Fibroblast of the aortic adventitia (primary cell): ENCODE measurements around the gene ST13. TPM values are rescaled to one million over a fixed set of nuclear protein-coding genes. Genes with fewer than 3 reads are reported as not detected.
A peak's percentile ranks its signal among the peaks of the same experiment; 100 is the strongest.
"Not testable (repeated sequence)": the region's sequence is repeated elsewhere in the genome, so short reads cannot be mapped to it uniquely, and the experiment has no call there.

ENCODE experiments used
- DNase-seq: peaks from one replicate; pipeline ENCODE4 v3.0.0-alpha.2; 2010; ENCODE audit warnings: low read depth
- H3K4me3 ChIP-seq: 2 replicates; pipeline ENCODE4 v1.5.1; 2011; ENCODE audit warnings: low read depth, mild to moderate bottlenecking, control low read depth, low read length, moderate library complexity
- CTCF ChIP-seq: IDR thresholded peaks from 2 replicates; pipeline ENCODE4 v1.5.1; 2011; ENCODE audit warnings: mild to moderate bottlenecking, low read length, control low read depth, inconsistent platforms; ENCODE audit not compliant: insufficient read depth
- total RNA-seq: library from RNA; depleted of rRNA; stranded (reverse); fragments of >200 nt; gene quantifications from 2 replicates; pipeline ENCODE4 v1.2.3, GENCODE V29; 2012; ENCODE audit warnings: low replicate concordance

Gene ST13
- total RNA-seq, 1 donor, result 154 TPM

GRCh38 chr22:40853333-40853732, 3.1 kb downstream of the ST13 start:
- no peak for TF ChIP-seq CTCF
- H3K4me3 ChIP-seq, result peak overlapping the region; percentile 1
- DNase-seq, result no peak

GRCh38 chr22:40845816-40846215, 10.6 kb downstream of the ST13 start:
- not testable (repeated sequence) for DNase-seq, H3K4me3 ChIP-seq

- no peak overlapping the region for H3K4me3 ChIP-seq
- no peak for TF ChIP-seq CTCF
- no peak for DNase-seq
Observed at GRCh38 chr22:40844951-40845350, 11.5 kb downstream of the ST13 start.

- no peak for TF ChIP-seq CTCF
- H3K4me3 ChIP-seq, result no peak overlapping the region
- no peak for DNase-seq
Observed at GRCh38 chr22:40838486-40838885, 18.0 kb downstream of the ST13 start.

- no peak for DNase-seq
- no peak for TF ChIP-seq CTCF
- H3K4me3 ChIP-seq, result no peak overlapping the region
Observed at GRCh38 chr22:40834619-40835018, 21.8 kb downstream of the ST13 start.

- no peak for TF ChIP-seq CTCF
- no peak for DNase-seq
- no peak overlapping the region for H3K4me3 ChIP-seq
Observed at GRCh38 chr22:40829131-40829530, 27.3 kb downstream of the ST13 start.

- no peak for TF ChIP-seq CTCF
- no peak overlapping the region for H3K4me3 ChIP-seq
- no peak for DNase-seq
Observed at GRCh38 chr22:40826984-40827741, 29.3 kb downstream of the ST13 start.

GRCh38 chr22:40826292-40826691, 30.1 kb downstream of the ST13 start:
- not testable (repeated sequence) for DNase-seq, H3K4me3 ChIP-seq
